GM21423 (cell line): ENCODE measurements around the gene DNASE1L3.

Experiments
- ATAC-seq: cut with Tn5 transposase; IDR thresholded peaks from one replicate; pipeline ENCODE4 v1.9.1; 2021; ENCODE audit warnings: mild to moderate bottlenecking, moderate library complexity; ENCODE audit not compliant: unreplicated experiment

The DNASE1L3 gene

DNA sequence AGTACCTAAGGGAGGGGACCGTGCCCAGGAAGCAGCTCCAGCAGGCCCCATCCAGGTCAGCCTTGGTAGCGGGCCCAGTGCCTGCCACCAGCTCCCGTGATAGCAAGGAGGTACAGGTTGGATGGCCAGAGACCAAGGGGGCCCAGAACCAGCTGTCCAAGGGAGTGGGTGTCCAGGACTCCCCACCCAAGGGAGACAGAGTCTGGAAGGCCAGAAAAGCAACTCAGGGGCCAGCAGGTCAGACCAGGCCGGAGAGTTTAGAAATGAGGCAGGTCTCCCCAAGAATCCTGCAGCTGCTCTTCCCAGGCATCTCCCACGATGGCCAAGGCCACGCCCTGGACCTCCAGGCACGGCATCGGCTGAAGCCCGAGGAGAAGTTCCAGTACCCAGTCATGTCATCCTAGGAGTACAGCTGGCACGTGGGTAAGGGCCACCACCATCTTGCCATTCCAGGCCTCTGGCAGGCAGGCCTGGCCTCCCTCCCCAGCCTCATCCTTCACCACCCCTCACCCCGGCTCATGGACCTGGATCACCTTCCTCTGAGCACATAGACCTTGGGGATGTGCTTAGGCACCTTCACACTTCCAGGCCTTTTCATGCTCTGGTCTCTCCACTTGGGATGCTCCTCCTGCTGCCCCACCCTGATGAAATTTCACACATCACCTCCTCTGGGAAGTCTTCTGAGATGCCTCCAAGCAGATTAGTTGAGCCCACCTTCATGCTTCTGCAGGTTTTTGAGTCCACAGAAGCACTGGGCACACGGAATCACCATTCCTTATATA, 30.5 kb downstream of the DNASE1L3 start:
- no peak for ATAC-seq

DNA sequence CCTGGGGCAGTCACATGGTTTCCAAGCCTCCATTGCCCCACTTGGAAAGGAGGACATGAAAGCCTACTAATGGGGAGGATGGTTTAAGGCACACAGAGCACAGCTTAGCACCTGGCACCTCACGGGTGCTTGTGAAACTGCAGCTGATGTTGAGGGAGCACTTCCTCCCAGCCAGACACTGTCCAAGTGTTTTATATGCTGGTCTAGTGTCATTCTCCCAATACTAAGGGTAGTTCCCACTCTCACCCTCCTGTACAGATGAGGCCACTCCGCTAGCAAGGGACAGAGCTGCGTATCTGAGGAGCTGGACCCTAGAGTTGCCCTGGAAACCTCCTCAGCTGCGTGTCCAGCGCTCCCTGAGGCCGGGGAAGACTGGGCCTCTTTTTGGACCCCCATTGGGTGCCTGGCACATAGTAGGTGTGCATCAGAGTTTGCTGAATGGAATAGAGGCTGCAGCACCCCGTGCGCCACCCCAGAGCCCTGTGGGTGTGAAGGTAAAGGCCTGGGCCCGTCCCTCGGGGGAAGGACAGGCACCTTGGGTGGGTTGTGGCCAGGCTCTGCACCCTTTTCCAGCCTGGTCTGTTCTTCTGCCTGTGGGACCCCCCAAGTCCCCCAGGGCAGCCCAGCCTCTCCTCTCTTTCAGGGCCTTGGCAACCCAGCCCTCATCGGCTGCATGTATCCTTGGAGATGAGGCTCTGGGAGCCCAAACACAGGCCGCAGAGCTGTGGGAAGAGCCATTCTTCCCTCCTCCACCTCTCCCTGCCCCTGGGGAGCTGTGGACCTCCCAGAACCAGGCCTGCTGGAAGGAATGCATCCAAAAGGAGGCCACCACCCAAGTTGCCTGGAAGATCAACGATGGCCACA, 31.3 kb downstream of the DNASE1L3 start:
- ATAC-seq = no peak

DNA sequence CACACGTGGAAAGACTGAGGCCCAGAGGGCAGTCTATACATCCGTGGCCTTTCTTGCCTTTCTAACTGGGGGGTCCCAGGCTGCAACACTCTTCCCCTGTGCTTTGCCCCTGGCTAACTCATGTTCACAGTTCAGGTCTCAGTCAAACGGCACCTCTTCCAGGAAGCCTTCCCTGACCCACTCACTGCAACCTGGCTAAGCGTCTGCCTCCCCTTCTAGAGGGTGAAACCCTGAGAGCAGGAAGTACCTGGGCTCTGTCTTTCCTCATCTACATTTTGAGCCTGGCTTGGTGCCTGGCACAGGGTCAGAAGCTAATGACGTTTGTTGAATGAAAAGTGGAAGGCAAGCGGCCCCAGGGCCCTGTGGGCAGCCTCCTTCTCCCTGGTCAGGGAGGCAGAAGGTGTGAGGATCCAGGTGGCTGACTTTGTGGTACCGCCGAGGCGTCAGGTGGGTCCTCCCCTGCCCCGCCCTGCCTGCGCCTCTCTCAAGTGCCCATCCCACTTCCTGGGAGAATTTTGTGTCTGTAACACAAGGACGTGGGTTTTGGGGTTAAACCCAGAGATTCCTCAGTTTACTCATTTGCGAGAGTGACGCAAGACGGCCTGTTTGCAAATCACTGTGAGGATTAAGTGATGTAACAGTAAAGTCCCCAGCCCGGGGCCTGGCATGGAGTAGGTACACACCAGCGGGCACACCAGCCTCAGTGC, 32.1 kb downstream of the DNASE1L3 start:
- ATAC-seq = no peak

DNA sequence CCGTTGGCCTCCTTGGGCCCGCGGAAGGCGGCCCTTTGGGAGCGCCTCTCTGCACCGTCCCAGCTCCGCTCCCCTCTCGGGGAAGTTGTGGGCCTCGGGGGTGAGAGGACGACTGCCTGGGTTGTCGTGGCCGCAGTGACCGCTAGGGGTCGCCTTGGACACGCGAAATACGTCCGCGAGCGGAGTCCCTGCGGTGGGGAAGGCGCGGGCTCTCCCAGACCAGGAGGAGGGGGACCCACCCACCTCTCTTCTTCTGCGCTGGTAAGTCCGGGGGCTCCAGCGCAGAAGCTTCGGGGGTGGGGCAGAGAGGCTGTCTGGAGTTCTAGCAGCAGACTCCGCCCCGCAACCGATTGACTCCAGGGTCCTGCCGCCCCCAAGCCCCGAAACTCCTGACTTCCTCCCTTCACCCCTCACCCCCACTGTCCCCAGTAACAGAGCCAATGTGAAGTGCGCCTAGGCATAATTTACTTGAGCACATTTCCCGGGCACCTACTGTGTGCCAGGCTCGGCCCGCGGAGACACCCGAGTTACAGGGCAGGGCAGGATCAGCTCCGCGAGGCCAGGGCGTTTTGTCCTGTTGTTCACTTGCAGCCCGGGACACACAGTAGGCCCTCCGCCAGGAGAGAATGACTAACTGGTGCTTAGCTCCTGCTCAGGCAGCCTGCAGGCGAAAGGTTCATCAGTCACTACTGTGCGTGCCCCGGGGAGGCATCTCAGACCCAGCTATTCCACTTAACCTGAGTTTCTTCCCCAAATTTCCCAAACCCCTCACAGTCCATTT, 32.8 kb downstream of the DNASE1L3 start:
- ATAC-seq = peak; percentile 79

- ATAC-seq = no peak
Measured at GRCh38 chr3:58176827-58177489, 33.8 kb downstream of the DNASE1L3 start.

GRCh38 chr3:58176185-58176530, 34.6 kb downstream of the DNASE1L3 start:
- ATAC-seq = no peak

DNA sequence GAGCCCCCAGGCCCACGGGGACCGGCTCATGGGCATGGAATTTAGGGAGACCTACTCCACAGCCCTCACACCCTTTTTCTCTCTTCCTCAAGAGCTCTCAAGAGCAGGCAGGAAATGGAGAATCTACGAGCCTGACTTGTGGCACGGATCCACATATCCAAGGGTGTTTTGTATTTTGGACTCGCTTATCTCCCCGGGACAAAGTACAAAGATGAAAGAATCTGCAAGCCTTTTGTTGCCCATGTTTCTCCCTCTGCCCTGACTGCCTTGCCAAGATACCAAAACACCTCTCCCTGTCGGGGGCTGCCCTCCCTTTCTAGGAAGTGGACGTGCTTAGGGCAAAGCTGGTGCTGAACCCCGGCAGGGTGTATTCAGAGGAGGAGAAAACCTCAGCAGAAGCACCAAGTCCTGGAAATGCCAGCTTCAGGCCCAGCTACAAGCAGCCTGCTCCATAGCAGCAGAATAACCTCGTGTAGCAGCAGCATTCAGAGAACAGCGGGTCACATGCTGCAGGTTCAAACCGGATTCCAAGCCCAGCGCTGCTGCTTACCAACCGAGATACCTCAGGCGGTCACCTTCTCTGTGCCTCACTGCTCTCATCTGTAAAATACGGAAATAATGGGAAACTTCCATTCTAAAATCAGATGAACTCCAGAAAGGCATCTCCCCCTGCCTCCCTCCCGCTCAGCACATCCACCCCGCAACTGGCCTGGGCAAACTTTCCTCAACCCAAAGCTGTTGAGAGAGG, 35.2 kb downstream of the DNASE1L3 start:
- ATAC-seq = no peak

DNA sequence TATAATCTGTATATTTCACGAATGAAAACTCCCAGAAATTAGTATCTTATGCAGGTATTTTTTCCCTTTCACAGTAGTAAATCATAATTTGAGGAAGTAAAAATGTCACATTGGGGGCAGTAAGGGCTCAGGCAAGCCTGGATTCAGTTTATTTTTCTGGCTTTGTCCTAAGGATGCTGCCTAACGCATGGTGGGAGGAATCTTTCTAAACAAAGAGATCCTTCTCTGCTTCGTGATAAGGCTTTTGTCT, 35.7 kb downstream of the DNASE1L3 start:
- ATAC-seq = no peak

DNA sequence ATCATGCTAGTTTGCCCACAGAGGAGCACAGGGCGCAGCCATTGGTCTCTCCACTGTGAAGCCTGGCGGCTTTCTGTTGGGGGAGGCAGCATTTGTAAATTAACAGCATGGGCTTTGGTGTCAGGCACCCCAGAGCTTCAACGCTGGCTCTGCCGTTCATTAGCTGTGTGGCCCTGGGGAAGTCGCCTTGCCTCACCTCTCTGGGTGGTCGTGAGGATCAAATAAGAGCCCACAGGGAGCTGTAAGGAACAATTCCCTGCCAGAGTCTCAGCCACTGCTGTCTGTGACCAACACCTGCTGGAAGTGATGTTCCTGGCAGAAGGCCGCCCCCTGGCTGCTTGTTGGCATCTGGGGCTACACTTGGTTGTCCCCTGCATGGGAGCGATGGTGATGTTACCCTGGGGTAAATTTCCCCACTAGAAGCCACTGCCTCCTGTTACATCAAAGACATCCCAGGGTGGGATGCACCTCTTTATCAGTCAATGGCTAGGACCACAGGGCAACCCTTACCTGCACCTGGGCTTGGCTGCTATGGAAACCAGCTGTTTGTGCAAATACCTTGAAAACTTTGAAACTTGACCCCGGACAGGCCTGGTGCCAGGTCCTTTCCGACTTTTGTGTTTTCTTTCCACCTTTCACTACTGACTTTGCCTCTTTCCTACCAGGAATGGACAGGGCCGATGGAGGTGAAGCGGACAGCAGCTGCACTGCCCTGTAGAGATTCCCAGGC, 36.9 kb downstream of the DNASE1L3 start:
- no peak for ATAC-seq

GRCh38 chr3:58173029-58173668, 37.6 kb downstream of the DNASE1L3 start:
- no peak for ATAC-seq

DNA sequence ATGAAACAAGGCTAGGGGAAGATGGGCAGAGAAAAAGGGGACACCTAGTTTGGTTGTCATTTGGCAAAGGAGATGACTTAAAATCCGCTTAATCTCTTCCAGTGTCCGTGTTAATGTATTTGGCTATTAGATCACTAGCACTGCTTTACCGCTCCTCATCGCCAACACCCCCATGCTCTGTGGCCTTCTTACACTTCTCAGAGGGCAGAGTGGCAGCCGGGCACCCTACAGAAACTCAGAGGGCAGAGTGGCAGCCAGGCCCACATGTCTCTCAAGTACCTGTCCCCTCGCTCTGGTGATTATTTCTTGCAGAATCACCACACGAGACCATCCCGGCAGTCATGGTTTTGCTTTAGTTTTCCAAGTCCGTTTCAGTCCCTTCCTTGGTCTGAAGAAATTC, 39.6 kb downstream of the DNASE1L3 start:
- no peak for ATAC-seq

GRCh38 chr3:58170376-58170775, 40.4 kb downstream of the DNASE1L3 start:
- ATAC-seq = no peak

GRCh38 chr3:58169371-58169770, 41.4 kb downstream of the DNASE1L3 start:
- no peak for ATAC-seq

DNA sequence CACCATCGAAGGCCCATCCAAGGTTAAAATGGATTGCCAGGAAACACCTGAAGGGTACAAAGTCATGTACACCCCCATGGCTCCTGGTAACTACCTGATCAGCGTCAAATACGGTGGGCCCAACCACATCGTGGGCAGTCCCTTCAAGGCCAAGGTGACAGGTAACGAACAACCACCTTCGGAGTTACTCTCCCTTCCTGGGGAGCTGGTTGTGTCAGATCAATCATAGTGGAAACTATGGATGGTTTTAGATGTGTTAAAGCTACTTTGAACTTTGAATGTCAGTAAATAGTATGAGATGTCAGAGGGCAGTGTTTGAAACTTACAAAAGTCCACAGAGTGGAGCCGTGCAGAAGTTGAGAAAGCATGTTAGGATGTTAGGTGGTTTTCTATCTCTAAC, 42.3 kb downstream of the DNASE1L3 start:
- ATAC-seq = no peak

GRCh38 chr3:58167431-58168351, 43.1 kb downstream of the DNASE1L3 start:
- ATAC-seq = no peak

GRCh38 chr3:58164906-58165821, 45.6 kb downstream of the DNASE1L3 start:
- no peak for ATAC-seq
